OCI-LY1 (cell line): ENCODE data around the gene RSPH1.

ENCODE experiments used
- H2AFZ ChIP-seq: fragments of 200-600 bp; sonication (generic), shearing (Covaris generic); 2 replicates; pipeline ENCODE4 v1.6.0; 2014; ENCODE audit warnings: antibody characterized with exemption, mild to moderate bottlenecking, low read length
- H3F3A ChIP-seq: fragments of 200-600 bp; sonication (generic), shearing (Covaris generic); 2 replicates; pipeline ENCODE4 v1.6.0; 2014; ENCODE audit warnings: mild to moderate bottlenecking, antibody characterized with exemption, low read length, moderate library complexity; ENCODE audit not compliant: insufficient read depth
- H3K27ac ChIP-seq: fragments of 200-600 bp; sonication (generic); 2 replicates; pipeline ENCODE4 v1.5.1; 2014; ENCODE audit warnings: low read length, mixed run types, mild to moderate bottlenecking, low read depth; ENCODE audit not compliant: poor library complexity, severe bottlenecking
- H3K27me3 ChIP-seq: fragments of 200-600 bp; sonication (generic); 2 replicates; pipeline ENCODE4 v1.6.0; 2014; ENCODE audit warnings: antibody characterized with exemption, mild to moderate bottlenecking, low read length, moderate library complexity; ENCODE audit not compliant: insufficient read depth
- H3K36me3 ChIP-seq: fragments of 200-600 bp; sonication (generic); 2 replicates; pipeline ENCODE4 v1.6.1; 2014; ENCODE audit warnings: mild to moderate bottlenecking, antibody characterized with exemption, low read length, moderate library complexity, mixed read lengths; ENCODE audit not compliant: insufficient read depth
- H3K4me1 ChIP-seq: fragments of 200-600 bp; sonication (generic); 2 replicates; pipeline ENCODE4 v1.5.1; 2014; ENCODE audit warnings: mild to moderate bottlenecking, low read length, moderate library complexity; ENCODE audit not compliant: insufficient read depth, severe bottlenecking
- H3K4me2 ChIP-seq: fragments of 200-600 bp; sonication (generic), shearing (Covaris generic); 2 replicates; pipeline ENCODE4 v1.6.1; 2014; ENCODE audit warnings: low read length
- H3K4me3 ChIP-seq: fragments of 200-600 bp; sonication (generic); 2 replicates; pipeline ENCODE4 v1.5.1; 2014; ENCODE audit warnings: low read length, low read depth, mild to moderate bottlenecking, mixed read lengths; ENCODE audit not compliant: poor library complexity, severe bottlenecking
- H3K79me2 ChIP-seq: fragments of 200-600 bp; shearing (Covaris generic); 2 replicates; pipeline ENCODE4 v1.6.1; 2016; ENCODE audit warnings: mixed run types, low read length, mixed read lengths; ENCODE audit not compliant: insufficient read depth
- H3K9ac ChIP-seq: fragments of 200-600 bp; sonication (generic), shearing (Covaris generic); 2 replicates; pipeline ENCODE4 v1.6.1; 2014; ENCODE audit warnings: mild to moderate bottlenecking, low read length, mixed read lengths
- H3K9me2 ChIP-seq: fragments of 200-600 bp; sonication (generic), shearing (Covaris generic); 2 replicates; pipeline ENCODE4 v1.6.1; 2014; ENCODE audit warnings: low read depth, mild to moderate bottlenecking, low read length, mixed read lengths
- H3K9me3 ChIP-seq: fragments of 200-600 bp; shearing (Covaris generic); 2 replicates; pipeline ENCODE4 v1.6.1; 2014; ENCODE audit warnings: low read length, mixed read lengths
- H4K20me1 ChIP-seq: fragments of 200-600 bp; sonication (generic), shearing (Covaris generic); 2 replicates; pipeline ENCODE4 v1.6.0; 2016; ENCODE audit warnings: mild to moderate bottlenecking, low read length; ENCODE audit not compliant: insufficient read depth
- CTCF ChIP-seq: fragments of 200-600 bp; sonication (generic), shearing (Covaris generic); IDR thresholded peaks from 2 replicates; pipeline ENCODE4 v1.5.1; 2017; ENCODE audit warnings: mild to moderate bottlenecking, antibody characterized with exemption, low read length, moderate library complexity, mixed read lengths
- EZH2 ChIP-seq: fragments of 200-600 bp; sonication (generic), shearing (Covaris generic); IDR thresholded peaks from 2 replicates; pipeline ENCODE4 v1.8.0; 2017; ENCODE audit warnings: borderline replicate concordance, mixed run types, mild to moderate bottlenecking, antibody characterized with exemption, low read length, moderate library complexity, mixed read lengths

Gene RSPH1

GRCh38 chr21:42534421-42535378, 38.7 kb upstream of the RSPH1 start:
- H3F3A ChIP-seq, result no peaks in the 10 kb centered on the region
- TF ChIP-seq EZH2, result no peak
- no peak for TF ChIP-seq CTCF
- H3K4me3 ChIP-seq, result peak overlapping the region; percentile 65
- peaks cover 7% of the 10 kb centered on the region; the same call in 1 of the 2 replicates for H3K79me2 ChIP-seq
- H3K27me3 ChIP-seq, result no peaks in the 10 kb centered on the region
- H3K9ac ChIP-seq, result peak overlapping the region; percentile 78
- H3K4me1 ChIP-seq, result peaks cover 94% of the 10 kb centered on the region
- no peaks in the 10 kb centered on the region for H3K9me2 ChIP-seq
- no peak overlapping the region for H2AFZ ChIP-seq
- H3K27ac ChIP-seq, result peak overlapping the region; percentile 98
- H3K9me3 ChIP-seq, result no peaks in the 10 kb centered on the region
- peaks cover 5% of the 10 kb centered on the region; the same call in 1 of the 2 replicates for H3K36me3 ChIP-seq
- H3K4me2 ChIP-seq, result peak overlapping the region; percentile 86
- no peaks in the 10 kb centered on the region for H4K20me1 ChIP-seq

- Histone ChIP-seq H3F3A (no peaks in the 10 kb centered on the region), H3K4me2 (peak overlapping the region; percentile 86), H3K9ac (peak overlapping the region; percentile 78)
Measured at GRCh38 chr21:42533963-42534355, 37.9 kb upstream of the RSPH1 start.

More at GRCh38 chr21:42533963-42534355, 37.9 kb upstream of the RSPH1 start:
- Histone ChIP-seq H3K9me2 (no peaks in the 10 kb centered on the region), H3K27ac (peak overlapping the region; percentile 98), H3K4me1 (peaks cover 100% of the 10 kb centered on the region), H3K9me3 (no peaks in the 10 kb centered on the region), H3K36me3 (peaks cover 5% of the 10 kb centered on the region; the same call in 1 of the 2 replicates), H2AFZ (no peak overlapping the region), H4K20me1 (no peaks in the 10 kb centered on the region), H3K79me2 (peaks cover 7% of the 10 kb centered on the region; the same call in 1 of the 2 replicates), H3K27me3 (no peaks in the 10 kb centered on the region), H3K4me3 (peak overlapping the region; percentile 65)
- no peak for TF ChIP-seq CTCF
- TF ChIP-seq EZH2, result no peak
